H1 (cell line): ENCODE data around the gene ZFP36L1. TPM values are rescaled to one million over a fixed set of nuclear protein-coding genes. Genes with fewer than 3 reads are reported as not detected.

Experiments used
- CEBPB ChIP-seq: IDR thresholded peaks from 2 replicates; pipeline ENCODE4 v1.6.1; 2012; ENCODE audit warnings: low read depth, low read length
- CHD1 ChIP-seq: IDR thresholded peaks from 2 replicates; pipeline ENCODE4 v1.6.1; 2012; ENCODE audit warnings: low read depth, low read length, improper control_type of control experiment
- JUND ChIP-seq: IDR thresholded peaks from 2 replicates; pipeline ENCODE4 v1.6.1; 2011; ENCODE audit warnings: mild to moderate bottlenecking, improper control_type of control experiment, low read length
- RXRA ChIP-seq: IDR thresholded peaks from 2 replicates; pipeline ENCODE4 v1.6.1; 2011; ENCODE audit warnings: low read depth, mild to moderate bottlenecking, low read length, moderate library complexity; ENCODE audit not compliant: insufficient read depth
- TAF7 ChIP-seq: optimal IDR thresholded peaks from 2 replicates; pipeline ENCODE3; 2011; ENCODE audit warnings: low read depth, mild to moderate bottlenecking, inconsistent platforms, low read length, moderate library complexity, borderline replicate concordance
- TCF12 ChIP-seq: IDR thresholded peaks from 2 replicates; pipeline ENCODE4 v1.6.1; 2011; ENCODE audit warnings: low read depth, mild to moderate bottlenecking, low read length
- polyA plus RNA-seq, 7 experiments: library from polyadenylated mRNA; depleted of rRNA in 3 of 7; stranded (reverse) in 5 of 7; unstranded in 2 of 7; fragments of >200 nt in 5 of 7; fragments of 200-250 nt in 2 of 7; gene quantifications; 1 replicate in 5 of 7; 2 replicates in 1 of 7; 4 replicates in 1 of 7; pipeline versions ENCODE4 v1.2.1 to v1.2.3, GENCODE V29; 2011 to 2013; ENCODE audit warnings: missing spikeins in 2 of 7, mixed read lengths in 2 of 7
- total RNA-seq: library from RNA; stranded (reverse); fragmentation: NEBNext Ultra II Directional; extraction: Animal tissue kit (Norgen Biotek cat#: 25700); gene quantifications from 2 replicates; pipeline ENCODE4 v1.2.1, GENCODE V29; 2021

Gene ZFP36L1
- total and polyA plus RNA-seq, 2 of the 8 experiments (the other 6 are each of a cell fraction or from before 2014, with no cell fraction given), result 80.4 to 132 TPM

- TF ChIP-seq CEBPB (no peak), TCF12 (no peak), RXRA (no peak), TAF7 (no peak), CHD1 (no peak), JUND (no peak)
These were observed 7.8 kb downstream of the ZFP36L1 start (continued) for GRCh38 chr14:68784978-68785533.
